Activated CD4-positive, CD25-positive, alpha-beta regulatory T cell treated with anti-CD3 and anti-CD28 coated beads, Interleukin-2, amount 50 U/mL, for 72 hours (primary cell): ENCODE measurements around the gene TMTC2.

Experiments used
- DNase-seq: peaks from one replicate; pipeline ENCODE4 v3.0.0; 2021

TMTC2 gene

DNA sequence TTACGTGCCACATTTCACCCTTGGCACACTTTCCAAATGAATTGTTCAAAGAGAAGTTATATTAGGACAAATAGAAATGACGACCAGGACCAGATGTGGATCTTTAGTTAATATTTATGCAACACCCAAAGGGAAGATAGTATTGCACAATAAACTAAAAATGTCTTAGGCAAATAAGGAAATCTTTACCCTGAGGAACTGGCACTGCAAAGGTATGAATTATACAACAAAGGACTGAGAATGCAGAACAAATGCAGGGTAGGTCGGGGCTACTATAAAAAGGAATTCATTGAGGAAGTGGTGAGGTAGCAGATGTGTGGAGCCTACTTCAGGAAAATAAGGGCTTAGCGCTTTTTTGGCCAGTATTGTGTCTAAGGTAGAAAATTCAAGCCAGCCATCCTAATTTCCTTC lies 3.9 kb upstream of the TMTC2 start:
- DNase-seq, result no peak

- peak; percentile 86 for DNase-seq
These were observed 927 bp upstream of the TMTC2 start for GRCh38 chr12:82685790-82686167.

- DNase-seq, result peak; percentile 67
These were observed 610 bp downstream of the TMTC2 start for GRCh38 chr12:82687021-82688011.

- no peak for DNase-seq
These were observed 1.4 kb downstream of the TMTC2 start for GRCh38 chr12:82688035-82688501.

- no peak for DNase-seq
These were observed 1.9 kb downstream of the TMTC2 start for GRCh38 chr12:82688596-82688995.

- DNase-seq, result no peak
These were observed 3.3 kb downstream of the TMTC2 start for GRCh38 chr12:82690006-82690405.

GRCh38 chr12:82691513-82691912 lies 4.8 kb downstream of the TMTC2 start:
- no peak for DNase-seq

- DNase-seq, result no peak
These were observed 7.6 kb downstream of the TMTC2 start for GRCh38 chr12:82694276-82694675.

- DNase-seq, result no peak
These were observed 8.3 kb downstream of the TMTC2 start for GRCh38 chr12:82694970-82695369.

DNA sequence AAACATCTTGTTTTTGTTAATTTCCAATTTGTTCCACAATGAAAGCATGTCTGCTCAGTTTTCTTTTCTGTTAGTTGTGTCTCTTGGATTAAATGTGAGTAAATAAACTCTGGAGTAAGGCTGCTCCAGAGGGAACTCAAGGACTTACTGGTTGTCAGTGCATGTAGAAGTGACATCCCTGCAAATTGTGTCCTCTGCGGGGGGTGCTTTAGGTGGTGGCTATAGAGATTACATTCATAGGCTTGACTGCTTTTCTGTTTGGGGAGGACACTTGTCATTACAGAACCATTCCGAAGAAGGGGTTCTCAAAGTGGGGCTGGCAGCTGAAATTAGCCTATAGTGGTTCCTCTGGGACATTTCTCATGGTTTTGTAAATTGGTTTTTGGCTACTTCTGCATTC lies 8.8 kb downstream of the TMTC2 start:
- no peak for DNase-seq

DNA sequence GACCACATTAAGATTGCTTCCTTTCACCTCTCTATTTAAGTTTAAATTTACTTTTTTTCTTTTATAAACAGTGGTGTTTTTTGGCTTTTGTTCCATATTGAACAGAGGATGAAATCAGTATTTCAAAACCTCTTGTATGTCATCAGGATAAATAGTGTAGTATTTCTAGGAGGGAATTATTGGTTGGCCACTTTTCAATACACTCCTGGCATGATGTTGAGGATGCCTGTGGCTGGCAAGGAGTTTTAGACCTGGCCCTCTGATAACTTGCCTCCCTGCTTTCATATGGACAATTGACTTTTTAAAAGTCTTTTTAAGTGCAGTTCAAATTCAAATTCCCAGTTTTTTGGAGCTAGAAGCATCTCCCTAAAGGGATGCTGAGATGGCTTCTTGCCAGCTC lies 9.8 kb downstream of the TMTC2 start:
- DNase-seq, result no peak

DNA sequence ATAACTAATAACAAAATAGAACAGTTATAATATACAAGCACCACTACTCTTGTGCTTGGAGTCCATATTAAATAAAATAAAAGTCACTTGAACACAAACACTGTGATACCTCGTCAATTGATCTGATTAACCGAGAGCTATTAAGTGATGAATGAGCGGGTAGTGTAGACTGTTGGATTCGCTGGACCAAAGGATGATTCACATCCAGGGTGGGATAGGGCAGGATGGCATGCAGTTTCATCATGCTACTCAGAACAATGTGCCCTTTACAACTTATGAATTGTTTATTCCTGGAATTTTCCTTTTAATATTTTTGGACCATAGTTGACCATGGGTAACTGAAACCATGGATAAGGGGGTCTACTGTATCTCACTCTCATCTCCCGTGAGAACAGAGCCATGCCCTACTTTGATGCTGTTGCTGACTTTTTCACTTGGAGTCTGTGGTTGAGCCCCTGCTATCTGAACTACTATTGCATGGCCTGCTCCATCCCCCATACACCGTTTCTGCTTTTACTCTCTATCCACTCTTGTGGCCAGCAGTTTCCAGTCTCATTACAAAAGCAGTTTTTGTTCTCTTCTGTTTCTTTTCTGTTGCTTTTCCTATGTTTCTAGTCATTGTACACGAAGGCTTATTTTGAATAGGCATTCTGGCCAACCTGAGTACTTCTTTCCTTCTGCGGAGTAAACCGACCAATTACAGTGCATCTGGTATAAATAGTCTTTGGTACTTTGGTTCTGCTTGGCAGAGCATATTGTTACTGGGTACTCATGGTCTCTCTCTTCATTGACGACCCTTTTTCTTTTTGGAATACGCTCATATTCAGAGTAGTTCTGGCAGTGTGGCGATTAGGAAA lies 12.2 kb downstream of the TMTC2 start:
- DNase-seq, result no peak

DNA sequence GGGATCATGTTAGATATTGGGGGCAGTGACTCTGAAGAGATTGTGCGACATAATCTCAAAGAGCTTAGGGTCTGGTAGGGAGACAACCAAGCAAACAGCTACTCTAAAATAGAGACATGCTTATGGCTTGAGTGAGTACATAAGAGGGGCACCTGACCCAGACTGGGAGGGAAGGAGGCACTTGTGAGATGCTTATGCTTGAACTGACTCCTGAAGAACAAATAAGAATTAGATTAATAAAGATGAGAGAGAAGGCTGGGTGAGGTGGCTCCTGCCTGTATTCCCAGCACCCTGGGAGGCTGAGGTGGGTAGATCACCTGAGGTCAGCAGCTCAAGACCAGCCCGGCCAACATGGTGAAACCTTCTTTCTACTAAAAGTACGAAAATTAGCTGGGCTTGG lies 19.1 kb downstream of the TMTC2 start:
- DNase-seq, result no peak

GRCh38 chr12:82708061-82708879 lies 21.6 kb downstream of the TMTC2 start:
- DNase-seq, result no peak

GRCh38 chr12:82709794-82710355 lies 23.2 kb downstream of the TMTC2 start:
- DNase-seq, result no peak

GRCh38 chr12:82710741-82711140 lies 24.0 kb downstream of the TMTC2 start:
- no peak for DNase-seq

GRCh38 chr12:82714427-82714826 lies 27.7 kb downstream of the TMTC2 start:
- no peak for DNase-seq

- DNase-seq, result no peak
These were observed 35.0 kb downstream of the TMTC2 start for GRCh38 chr12:82721726-82722125.

DNA sequence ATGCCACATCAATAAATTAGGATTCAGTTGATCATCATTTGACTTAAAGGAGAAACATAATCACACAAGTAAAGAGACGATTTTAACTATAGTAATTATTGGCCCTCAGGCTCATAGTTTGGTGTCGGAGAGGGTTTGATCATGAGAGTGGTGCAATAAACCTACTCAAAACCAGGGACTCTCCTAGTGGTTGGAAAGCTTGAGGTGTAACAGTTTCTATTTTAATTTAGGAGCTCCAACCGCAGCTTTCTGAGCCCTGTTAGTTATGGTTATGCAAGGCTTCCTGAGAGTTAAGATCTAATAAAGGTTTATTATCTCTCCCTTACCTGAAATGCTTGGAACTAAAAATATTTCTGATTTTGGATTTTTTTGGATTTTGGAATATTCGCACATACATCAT lies 36.4 kb downstream of the TMTC2 start:
- DNase-seq, result no peak

- DNase-seq, result no peak
These were observed 37.2 kb downstream of the TMTC2 start for GRCh38 chr12:82723891-82724290.

GRCh38 chr12:82725741-82726140 lies 39.0 kb downstream of the TMTC2 start:
- no peak for DNase-seq

- no peak for DNase-seq
These were observed 41.2 kb downstream of the TMTC2 start for GRCh38 chr12:82727886-82728285.
